Activated naive CD8-positive, alpha-beta T cell treated with anti-CD3 and anti-CD28 coated beads, Interleukin-2, amount 50 U/mL, for 16 hours (primary cell): ENCODE data around the gene IFITM5.

Source experiments
- DNase-seq: peaks from one replicate; pipeline ENCODE4 v3.0.0-alpha.2; 2020; ENCODE audit warnings: low read depth, low spot score

The IFITM5 gene

DNA sequence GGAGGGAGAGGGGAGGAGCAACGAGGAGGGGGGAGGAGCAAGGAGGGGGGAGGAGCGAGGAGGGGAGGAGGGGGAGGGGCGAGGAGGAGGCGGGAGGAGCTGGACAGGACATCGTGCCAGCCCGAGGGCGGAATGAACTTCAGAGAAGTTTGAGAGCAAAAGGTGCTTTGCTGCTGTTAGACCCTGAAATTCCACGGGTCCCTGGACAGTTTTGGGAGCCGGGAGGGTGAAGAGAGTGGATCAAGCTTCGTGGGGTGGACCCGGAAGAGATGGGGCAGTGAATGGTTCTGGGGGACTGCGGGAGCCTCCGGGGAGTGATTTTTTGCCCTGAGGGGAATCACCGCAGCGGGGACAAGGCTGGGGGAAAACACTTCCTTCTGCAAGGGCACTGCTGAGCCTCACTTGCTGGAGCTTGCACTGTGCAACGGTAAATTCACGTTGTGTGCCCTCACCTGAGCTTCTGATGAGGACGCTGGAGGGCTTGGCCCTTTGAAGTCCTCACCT is 31.8 kb downstream of the IFITM5 start:
- no peak for DNase-seq

DNA sequence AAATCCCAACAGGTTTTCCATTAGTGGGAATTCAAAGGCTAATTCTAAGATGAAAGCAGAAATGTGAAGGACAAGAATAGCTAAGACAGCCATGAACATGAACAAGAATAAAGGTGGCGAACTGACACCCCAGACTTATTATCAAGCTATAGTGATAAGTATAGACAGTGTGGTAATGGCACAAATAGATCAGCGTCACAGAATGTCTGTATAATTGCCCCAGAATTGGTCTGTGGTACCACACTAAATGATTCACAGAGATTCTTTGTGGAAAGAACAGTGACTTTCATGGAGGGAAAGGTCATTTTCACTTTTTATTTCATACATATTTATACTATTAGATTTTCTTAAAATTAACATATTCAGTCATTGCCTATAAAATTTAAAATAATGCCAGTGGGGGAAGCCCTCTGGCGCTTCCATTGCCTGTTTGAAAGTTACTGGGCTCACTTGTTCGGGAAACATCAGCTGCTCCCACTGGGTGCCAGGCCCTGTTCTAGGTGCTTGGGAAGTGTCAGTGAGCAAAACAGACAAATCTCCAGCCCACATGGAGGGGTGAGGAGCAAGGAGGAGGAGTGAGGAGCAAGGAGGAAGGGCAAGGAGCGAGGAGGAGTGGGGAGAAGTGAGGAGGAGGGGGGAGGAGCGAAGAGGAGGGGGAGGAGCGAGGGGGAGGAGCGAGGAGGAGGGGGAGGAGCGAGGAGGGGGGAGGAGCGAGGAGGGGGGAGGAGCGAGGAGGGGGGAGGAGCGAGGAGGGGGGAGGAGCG is 32.5 kb downstream of the IFITM5 start:
- no peak for DNase-seq

DNA sequence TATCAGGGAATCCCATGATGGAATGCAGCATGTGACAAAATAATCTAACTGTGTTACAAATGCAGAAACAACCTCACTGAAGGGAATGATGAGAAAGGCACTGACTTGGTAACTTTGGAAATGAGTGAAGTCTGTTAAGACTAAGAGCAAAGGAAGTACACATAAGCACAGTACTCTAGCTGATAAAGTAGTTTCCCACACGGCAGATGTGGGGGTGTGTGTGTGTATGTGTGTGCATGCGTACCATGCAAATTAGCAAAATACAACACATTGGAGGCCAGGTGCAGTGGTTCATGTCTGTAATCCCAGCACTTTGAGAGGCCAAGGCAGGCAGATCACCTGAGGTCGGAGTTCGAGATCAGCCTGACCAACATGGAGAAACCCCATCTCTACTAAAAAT is 37.7 kb downstream of the IFITM5 start:
- no peak for DNase-seq

DNA sequence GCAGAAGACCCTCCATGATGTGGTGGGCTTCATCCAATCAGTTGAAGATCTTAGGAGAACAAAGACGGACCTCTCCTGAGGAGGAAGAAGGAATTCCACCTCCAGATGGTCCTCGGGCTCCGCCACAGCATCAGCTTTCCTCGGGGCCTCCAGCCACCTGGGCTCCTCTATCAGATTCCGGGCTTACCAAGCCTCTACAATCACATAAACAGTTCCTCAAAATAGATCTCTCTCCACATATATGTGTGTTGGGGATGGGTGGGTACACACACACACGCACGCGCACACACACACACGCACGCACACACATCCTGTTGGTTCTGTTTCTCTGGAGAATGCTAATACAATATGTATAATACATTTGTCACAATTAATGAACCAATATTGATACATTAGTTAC is 39.9 kb downstream of the IFITM5 start:
- no peak for DNase-seq

DNA sequence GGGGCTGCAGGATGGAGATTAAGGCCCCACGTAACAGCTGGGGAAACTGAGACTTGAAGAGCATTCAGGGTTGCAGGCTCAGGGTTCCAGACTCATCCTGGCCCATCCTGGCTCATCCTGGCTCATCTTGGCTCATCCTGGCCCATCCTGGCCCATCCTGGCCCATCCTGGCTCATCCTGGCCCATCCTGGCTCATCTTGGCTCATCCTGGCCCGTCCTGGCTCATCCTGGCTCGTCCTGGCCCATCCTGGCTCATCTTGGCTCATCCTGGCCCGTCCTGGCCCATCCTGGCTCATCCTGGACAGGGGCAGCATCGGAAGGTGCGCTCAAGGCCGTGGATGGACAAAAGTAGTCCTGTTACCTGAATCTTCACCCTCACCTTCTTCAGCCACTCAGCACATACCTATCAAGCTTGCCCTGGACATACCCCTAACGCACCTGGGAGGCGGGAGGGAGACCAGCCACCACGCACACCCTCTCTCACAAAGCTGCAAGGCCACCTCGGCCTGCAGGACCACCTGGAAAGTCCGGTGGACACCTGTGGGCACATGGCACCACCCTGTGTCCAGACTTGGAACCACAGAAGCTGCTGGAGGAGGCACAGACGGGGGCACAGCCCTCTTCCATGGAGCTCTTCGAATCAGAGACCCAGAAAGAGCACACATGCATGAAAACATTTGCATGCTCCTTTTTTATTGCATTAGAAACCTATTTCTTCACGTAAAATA is 41.4 kb downstream of the IFITM5 start:
- DNase-seq = no peak

DNA sequence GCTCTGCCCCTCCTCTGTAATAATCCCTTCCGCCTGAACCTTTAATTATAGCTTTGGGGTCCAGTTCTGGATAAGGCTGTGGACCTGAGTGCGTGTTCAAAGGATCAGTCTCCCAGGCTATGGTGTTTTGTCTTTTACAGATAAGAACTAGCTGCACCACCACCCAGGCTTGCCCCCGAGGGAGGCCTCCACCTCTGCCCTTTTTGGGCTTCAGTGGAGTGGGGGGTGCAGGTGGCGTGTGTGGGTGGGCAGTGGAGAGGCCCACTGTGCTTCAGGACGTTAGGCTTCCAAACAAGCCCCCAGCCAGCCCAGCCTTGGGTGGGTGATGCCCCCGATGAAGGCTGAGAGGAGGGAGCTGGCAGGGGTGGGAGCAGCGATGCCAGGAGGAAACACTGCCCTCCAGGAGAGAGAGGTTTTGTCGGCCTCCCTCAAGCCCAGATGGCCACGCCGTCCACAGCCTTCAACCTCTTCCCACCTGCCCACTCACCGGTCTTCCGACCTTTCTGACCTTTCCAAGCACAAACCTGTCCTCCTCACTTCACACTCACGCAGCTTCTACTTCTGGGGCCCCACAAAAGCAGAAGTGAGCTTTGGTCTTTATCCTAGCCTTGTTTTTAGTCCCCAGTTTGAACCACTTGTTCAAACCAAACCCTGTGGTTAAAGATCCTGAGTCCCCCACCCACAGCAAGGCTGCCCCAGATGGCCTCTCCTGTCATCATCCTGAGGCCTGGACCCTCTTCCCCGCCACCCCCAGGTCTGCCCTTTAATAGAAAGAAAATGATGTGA is 42.2 kb downstream of the IFITM5 start:
- no peak for DNase-seq

DNA sequence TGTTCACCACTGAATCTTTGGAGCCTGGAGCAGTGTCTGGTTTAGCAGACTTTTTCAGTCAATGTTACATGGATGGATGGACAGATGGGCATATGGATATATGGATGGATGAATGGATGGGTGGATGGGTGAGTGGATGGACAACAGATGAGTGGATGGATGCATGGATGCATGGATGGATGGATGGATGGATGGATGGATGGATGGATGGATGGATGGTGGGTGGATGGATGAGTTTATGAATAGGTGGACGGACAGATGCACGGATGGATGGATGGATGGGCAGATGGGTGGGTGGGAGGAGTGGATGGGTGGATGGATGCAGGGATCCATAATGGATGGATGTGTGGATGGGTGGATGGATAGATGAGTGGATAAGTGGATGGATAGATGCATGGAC is 43.5 kb downstream of the IFITM5 start:
- DNase-seq = no peak

DNA sequence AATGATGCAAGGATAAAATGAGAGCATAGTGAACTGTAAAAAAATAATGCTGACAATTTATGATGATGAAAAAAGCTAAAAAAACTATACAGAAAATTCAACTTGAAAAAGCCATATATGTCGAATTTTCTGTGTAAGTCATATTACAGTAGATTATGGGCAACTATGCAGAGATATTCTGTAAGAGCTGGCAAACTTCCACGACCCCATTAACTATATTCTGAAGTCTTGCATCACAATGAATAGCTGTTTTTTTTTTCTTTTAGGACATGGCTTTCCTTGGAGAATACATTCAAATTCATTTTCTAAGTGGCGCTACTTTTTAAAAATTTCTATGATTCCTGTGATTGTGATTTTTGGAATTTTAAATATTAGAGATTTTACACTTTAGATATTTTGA is 44.1 kb downstream of the IFITM5 start:
- DNase-seq = no peak

DNA sequence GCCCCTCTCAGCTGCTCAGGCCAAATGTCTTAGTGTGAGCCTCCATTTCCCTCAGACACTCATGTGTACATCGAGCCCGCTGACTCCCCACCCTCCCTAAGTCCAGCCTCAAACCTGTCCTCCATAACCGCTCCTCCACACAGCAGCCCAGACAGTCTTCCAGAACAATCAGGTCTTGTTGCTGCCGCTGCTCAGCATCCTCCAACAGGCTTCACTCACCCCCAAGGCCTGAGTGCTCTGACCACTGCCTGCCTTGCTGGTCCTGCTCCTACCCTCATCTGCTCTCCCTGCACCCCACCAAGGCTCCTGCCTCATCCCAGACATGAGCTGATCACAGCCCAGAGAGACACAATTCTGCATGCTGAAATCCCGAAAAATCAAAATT is 45.4 kb downstream of the IFITM5 start:
- DNase-seq = no peak

DNA sequence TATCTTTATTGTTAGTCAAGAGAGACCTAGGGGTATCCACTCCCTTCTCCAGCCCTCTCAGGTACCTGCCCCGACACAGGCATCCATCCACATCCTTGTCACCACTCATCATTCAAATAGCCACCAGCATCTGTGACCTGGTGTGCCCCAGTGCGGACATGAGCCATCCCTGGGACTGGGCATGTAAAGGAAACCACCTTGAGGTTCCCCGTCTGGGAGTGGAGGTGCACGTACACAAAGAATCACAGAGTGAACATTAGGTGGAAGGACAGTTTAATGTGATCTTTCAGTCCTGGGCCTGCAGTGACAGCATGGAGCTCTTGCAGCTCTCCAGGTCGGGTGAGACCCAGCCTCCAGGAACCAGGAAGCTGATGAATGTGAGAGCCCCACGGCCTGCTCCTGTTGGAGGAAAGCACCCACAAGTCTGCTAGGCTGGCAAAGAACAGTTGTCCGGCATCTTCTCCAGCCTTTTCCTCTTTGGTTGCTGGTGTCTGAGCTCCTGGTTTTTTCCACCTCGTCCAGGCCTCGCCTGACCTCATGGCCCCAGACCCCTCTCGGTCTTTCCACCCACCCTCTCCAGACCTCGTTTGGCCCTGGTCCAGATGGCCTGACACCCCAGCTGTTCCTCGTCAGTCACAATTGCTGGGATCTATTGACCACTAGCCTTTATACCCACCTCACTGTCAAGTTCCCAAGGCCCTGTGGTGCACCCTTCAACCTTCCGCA is 46.0 kb downstream of the IFITM5 start:
- no peak for DNase-seq

DNA sequence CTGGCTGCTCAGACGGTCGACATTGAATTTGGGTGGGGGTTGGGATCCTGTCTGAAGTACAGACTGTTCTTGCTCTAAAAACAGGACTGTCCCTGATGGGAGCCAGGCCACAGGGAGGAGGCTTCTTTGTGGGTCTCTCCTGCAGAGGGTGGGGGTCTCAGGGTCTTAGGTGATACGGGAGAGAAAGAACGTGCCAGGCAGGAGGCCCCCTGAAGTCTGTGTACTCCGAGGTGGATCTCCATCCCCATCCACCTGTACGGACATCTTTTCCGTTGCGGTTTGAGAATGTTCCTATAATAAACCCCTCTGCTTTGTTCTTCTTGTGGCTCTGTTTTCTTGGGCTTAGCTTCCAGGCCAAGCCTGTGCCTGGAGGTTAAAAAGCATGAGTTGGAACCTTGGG is 46.7 kb downstream of the IFITM5 start:
- no peak for DNase-seq

DNA sequence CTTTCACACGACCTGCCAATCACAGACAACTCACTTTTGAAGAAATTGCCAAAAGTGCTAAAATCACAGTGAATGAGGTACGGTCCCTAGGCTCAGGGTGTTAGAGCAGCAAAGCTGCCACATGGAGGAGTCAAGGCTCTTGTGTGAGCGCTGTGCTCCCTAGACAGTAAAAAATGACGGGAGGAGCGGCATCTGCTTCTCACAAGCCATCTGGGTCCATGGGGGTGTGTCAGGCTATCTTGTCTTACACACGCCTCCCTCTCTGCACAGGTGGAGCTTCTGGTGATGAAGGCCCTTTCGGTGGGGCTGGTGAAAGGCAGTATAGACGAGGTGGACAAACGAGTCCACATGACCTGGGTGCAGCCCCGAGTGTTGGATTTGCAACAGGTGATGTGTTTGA is 47.8 kb downstream of the IFITM5 start:
- no peak for DNase-seq

DNA sequence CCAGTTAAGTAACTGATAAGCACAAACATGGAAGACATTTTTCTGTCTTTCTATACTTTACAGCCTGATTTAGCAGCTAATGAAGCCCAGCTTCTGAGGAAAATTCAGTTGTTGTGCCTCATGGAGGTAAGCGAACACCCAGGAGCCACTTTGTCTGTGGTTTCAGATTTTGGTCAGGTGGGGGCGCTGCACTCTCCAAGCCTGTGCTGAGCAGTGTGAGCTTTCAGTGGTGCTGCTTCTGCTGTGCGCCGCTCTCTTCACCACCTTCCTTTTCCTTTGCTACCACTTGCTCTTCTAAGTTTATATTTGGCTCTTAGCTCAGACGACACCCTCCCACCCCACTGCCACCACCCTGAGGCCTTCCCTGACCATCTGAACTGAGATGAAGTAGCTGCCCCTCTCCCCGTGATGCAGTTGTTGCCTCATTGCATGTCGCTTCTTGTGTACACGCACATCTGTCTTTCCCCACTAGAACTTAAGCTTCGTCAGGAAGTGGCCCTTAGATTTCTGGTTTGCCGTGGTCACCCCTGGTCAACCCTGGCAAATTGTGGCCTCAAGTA is 48.5 kb downstream of the IFITM5 start:
- DNase-seq = peak; percentile 58

DNA sequence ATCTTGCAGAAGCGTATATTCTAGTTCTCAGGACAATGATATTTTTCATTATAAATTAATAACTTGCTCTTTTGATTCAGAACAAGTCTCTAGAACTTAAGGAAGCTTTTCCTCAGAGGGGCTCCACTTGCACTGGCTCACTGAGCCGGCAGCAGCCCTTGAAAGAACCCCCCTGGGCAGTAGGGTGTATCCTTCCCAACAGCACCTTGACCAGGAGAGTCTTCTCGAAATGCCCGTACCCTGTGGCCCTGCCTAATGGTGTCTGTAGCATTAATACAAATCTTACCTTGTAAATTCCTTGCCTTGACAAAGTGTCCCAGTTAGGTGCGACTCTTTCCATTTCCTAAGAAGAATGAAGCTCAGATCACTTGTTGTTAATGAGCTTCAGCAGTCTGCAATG is 49.1 kb downstream of the IFITM5 start:
- DNase-seq = no peak

DNA sequence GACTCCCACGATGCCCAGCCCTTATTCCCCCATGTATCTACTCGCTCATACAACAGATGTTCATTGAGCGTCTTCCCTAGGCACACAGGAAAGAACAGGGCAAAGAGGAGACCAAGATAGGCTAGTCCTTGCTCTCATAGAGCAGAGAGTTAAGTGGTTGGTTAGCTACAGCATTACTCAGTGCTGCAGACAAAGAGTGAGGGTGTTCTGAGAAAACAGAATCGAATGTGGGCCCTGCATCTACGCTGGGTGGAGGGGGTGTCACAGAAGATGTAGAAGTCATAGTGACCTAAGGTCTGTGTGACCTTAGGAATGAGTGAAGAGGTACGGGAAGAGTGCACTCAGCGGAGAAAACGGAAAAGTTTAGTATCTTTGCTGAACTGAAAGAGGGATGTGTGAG is 50.3 kb downstream of the IFITM5 start:
- no peak for DNase-seq
